Articular chondrocyte of knee joint (primary cell): Measurements from ENCODE around the gene KRT16. TPM values are rescaled to one million over a fixed set of nuclear protein-coding genes. Genes with fewer than 3 reads are reported as not detected.

ENCODE experiments used
- total RNA-seq: library from RNA; depleted of rRNA; stranded (reverse); fragments of >200 nt; gene quantifications from 2 replicates; pipeline ENCODE4 v1.2.3, GENCODE V29; 2012

The KRT16 gene
- total RNA-seq, result 2.7 and 4.1 TPM in 2 replicates

DNA sequence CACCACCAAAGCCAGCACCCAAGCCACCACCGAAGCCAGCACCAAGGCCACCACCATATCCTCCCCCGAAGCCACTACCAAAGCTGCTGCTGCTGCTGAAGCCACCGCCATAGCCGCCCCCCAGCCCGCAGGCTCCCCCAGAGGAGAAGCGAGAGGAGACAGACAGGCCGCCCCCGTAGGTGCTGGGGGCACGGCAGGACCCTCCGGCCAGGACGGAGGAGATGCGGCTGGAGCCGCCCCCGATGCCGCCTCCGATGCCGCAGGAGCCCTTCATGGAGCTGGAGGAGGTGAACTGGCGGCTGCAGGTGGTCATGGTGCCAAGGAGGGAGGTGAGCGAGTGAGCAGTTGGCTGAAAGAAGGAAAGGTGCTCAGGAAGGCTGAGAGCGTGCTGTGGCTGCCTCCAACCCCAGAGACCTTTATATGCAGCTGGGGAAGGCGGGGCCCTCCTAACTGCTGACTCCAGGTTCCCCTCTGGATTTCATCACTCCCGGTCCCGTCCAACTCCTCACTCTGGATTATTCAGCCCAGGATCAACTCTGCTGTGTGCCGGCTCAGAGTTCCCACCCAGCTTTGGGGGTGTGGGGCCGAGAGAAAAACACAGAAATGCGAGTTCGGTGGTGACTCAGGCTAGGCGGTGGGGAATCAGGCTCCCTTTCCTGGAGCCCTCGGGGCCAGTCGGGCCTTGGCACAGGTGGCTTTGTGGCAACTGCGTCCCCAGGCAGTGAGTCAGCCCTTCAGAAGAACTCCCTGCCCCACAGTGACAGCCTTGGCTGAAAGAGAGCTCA lies at the start of gene KRT16:
Gene KRT16 (minus strand): TSS at position 392 of the 785 bp plus-strand sequence. CDS start 79 bp downstream, at position 313.

DNA sequence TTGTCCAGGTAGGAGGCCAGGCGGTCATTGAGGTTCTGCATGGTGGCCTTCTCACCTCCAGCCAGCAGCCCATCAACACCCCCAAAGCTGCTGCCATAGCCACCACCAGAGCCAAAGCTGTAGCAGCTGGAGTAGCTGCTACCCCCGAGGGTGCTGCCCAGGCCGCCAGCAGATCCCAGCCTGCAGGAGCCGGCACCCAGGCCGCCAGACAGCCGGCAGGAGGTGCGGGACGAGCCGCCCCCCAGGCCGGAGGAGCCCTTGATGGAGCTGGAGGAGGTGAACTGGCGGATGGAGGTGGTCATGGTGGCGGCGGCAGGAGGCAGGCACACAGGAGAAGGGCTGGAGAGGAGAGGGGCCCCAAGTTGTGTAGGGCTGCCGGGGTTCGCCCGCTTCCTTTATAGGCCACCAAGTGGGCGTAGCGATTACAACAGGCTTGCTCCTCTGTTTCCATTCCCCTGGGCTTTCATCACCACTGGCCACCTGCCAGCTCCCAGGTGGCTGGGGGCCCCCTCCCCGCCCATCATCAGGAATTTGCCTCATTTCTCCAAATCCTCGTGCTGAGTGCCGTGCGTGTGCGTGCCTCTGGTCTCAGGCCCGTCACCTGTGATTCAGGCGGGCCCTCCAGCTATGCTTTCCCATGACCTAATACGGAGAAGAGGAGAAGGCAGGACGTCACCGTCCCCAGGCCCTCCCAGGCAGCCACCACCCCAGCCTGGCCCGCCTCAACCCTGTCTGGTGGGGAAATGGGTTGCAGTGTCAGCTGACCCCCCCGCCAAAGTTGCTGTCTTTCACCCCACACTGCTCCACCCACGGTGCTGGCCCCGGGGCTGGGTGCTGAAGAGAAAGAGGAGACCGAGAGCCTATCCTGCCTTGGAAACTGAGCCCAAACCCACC lies 11.9 kb upstream of the KRT16 start, which contains the start of gene KRT17:
Gene KRT17 (minus strand): TSS at position 368 of the 894 bp plus-strand sequence. CDS start 66 bp downstream, at position 302.

DNA sequence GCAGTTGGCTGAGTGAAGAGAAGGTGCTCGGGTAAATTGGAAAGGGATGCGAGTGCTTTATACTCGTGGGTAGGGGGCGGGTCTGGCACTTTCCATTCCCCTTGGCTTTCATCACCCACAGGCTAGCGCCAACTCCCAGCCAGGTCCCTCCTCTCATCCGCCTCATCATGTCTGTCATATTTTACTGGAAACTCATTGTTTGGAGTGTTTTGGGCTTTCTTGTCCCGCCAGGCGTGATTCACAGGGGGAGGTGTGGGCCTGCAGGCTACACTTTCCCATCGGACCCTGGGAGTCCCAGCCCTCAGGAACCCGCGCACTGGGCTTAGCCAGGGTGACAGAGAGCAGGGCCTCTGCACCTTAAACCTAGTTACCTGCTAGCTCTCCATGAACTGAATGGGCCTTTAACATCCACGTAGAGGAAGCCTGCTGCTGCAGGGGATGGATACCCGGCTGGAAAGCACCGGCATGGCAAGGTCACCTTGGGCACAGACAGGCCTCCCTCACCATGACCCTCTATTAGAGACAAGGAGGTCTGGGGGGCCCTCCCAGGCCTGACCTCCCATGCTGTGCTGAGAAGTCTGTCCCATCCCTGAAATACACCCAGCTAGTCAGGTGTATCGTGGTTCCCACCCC lies 25.6 kb downstream of the KRT16 start, which contains the start of gene KRT14:
Gene KRT14 (minus strand): TSS at position 33 of the 633 bp plus-strand sequence. CDS start 61 bp downstream, outside the sequence.

DNA sequence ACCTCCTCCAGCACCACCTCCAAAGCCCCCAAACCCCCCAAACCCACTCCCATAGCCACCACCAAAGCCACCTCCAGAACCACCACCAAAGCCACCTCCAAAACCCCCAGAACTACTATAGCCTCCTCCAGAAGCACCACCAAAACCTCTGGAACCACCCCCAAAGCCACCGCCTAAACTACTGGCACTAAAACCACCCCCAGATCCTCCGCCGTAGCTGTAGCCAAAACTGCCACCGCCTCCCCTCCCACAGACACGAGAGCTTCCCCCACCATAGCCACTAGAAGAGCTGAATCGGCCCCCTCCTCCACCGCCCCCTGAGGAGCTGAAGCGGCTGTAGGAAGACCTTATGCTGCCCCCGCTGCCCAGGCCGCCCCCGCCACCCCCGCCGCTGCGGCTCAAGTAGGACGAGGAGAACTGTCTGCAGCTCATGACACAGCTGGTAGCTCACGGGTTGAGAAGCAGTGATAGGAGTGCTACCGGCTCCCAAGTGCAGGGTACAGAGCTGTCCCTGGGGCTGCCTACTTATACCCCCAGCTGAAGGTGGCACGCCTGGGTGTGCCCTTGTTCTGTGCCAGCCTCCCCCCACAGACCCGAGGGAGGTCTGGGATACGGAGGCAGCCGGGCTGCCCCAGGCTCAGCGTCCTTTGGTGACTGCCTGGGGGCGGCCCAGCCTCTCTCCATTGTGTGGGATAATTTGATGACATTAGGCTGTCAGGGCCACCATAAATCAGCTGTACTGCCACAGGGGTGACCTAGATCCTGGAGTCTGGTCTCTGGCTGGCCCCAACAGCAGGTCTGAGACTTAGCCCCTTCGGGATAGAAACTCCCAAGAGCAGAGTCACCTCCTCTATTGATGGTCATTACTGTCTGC lies 40.8 kb downstream of the KRT16 start, which contains the start of gene KRT9:
Gene KRT9 (minus strand): TSS at position 499 of the 874 bp plus-strand sequence. CDS start 67 bp downstream, at position 432.

Other genes with a start within 250 kb of the KRT16 start
- not detected in 2 replicates for gene KRT33B, start 243.0 kb downstream of the KRT16 start, total RNA-seq
- 0.13 TPM in 1 of 2 replicates, not detected in the other for gene KRT34, start 230.5 kb downstream of the KRT16 start, total RNA-seq
- gene KRT31, start 215.2 kb downstream of the KRT16 start, total RNA-seq, result not detected in 2 replicates
- not detected in 2 replicates for gene KRT37, start 188.2 kb downstream of the KRT16 start, total RNA-seq
- not detected in 2 replicates for gene KRT38, start 171.8 kb downstream of the KRT16 start, total RNA-seq
- not detected in 2 replicates for gene KRT32, start 145.4 kb downstream of the KRT16 start, total RNA-seq
- not detected in 2 replicates for gene KRT35, start 131.6 kb downstream of the KRT16 start, total RNA-seq
- gene KRT36, start 122.9 kb downstream of the KRT16 start, total RNA-seq, result not detected in 2 replicates
- not detected in 2 replicates for gene KRT13, start 107.2 kb downstream of the KRT16 start, total RNA-seq
- 0.11 TPM in 1 of 2 replicates, not detected in the other for gene KRT15, start 93.9 kb downstream of the KRT16 start, total RNA-seq
- 0.26 and 1.6 TPM in 2 replicates for gene KRT19, start 84.5 kb downstream of the KRT16 start, total RNA-seq
- not detected in 2 replicates for gene KRT9, start 40.7 kb downstream of the KRT16 start, total RNA-seq
- gene KRT14, start 25.9 kb downstream of the KRT16 start, total RNA-seq, result 0.78 and 1.6 TPM in 2 replicates
- 1.7 and 3.7 TPM in 2 replicates for gene KRT17, start 11.8 kb upstream of the KRT16 start, total RNA-seq
- gene EIF1, start 76.1 kb upstream of the KRT16 start, total RNA-seq, result 98.0 and 127 TPM in 2 replicates
- gene GAST, start 99.6 kb upstream of the KRT16 start, total RNA-seq, result not detected in 2 replicates
- gene HAP1, start 121.9 kb upstream of the KRT16 start, total RNA-seq, result 0.11 TPM in 1 of 2 replicates, not detected in the other
- gene JUP, start 173.9 kb upstream of the KRT16 start, total RNA-seq, result 5.1 and 9.0 TPM in 2 replicates
- 41.6 and 49.8 TPM in 2 replicates for gene P3H4, start 199.2 kb upstream of the KRT16 start, total RNA-seq
- 340 and 384 TPM in 2 replicates for gene FKBP10, start 200.2 kb upstream of the KRT16 start, total RNA-seq
- 77.0 and 90.6 TPM in 2 replicates for gene NT5C3B, start 223.5 kb upstream of the KRT16 start, total RNA-seq
- gene KLHL10, start 225.1 kb upstream of the KRT16 start, total RNA-seq, result 0.13 and 0.43 TPM in 2 replicates